Activated naive CD8-positive, alpha-beta T cell (primary cell): Measurements from ENCODE around the gene LBX1.

ENCODE experiments used
- H3K27ac Mint-ChIP-seq: one replicate; pipeline ENCODE4 v1.8.0; 2021; ENCODE audit warnings: mixed read lengths
- H3K27me3 Mint-ChIP-seq: one replicate; pipeline ENCODE4 v1.8.0; 2021; ENCODE audit warnings: mixed read lengths
- H3K36me3 Mint-ChIP-seq: one replicate; pipeline ENCODE4 v1.8.0; 2021; ENCODE audit warnings: mixed read lengths
- H3K4me1 Mint-ChIP-seq: one replicate; pipeline ENCODE4 v1.8.0; 2021; ENCODE audit warnings: low read depth, mixed read lengths
- H3K4me3 Mint-ChIP-seq: one replicate; pipeline ENCODE4 v1.8.0; 2021; ENCODE audit warnings: mild to moderate bottlenecking, mixed read lengths
- H3K9me3 Mint-ChIP-seq: one replicate; pipeline ENCODE4 v1.8.0; 2021; ENCODE audit warnings: low read depth, mixed read lengths

The LBX1 gene

DNA sequence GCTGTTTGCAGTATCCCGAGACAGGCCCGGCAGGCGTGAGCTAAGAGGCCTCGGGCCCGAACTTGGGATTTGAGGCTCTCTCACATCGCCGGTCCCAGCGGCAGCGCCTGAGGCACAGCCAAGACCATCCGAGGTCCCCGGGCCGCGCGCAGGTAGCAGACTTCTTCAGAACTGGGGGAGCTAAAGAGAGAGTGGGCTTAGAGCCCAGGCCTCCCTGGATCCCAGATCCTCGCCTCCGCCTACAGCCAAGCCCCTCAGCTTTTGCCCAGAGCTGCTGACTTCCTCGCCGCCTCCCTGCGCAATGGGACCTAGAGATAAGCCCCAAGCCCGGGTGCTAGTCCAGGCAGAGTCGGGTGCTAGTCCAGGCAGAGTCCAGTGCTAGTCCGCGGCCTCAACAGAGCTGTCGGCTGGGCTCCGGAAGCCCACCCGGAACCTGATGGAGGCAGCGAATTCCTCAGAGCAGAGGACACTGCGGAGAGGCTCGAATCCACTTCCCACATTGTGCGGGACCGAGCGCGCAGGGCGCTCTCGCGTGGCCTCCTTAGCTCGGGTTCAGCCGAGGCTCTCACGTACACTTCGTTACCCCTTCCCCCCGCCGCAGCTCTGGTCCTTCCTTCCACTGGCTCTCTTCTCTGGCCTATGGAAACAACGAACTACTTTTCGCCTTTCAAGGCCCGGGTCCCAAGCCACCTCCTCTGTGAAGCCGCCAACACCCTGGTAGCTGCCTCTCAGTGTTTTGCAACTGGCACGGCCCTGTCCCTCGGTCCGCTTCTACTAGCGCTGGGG, 5.8 kb downstream of the LBX1 start:
- peaks cover 39% of the 10 kb centered on the region for H3K4me1 Mint-ChIP-seq
- H3K4me3 Mint-ChIP-seq = peak overlapping the region; percentile 53
- H3K27ac Mint-ChIP-seq = no peak overlapping the region
- no peaks in the 10 kb centered on the region for H3K36me3 Mint-ChIP-seq
- peaks cover 55% of the 10 kb centered on the region for H3K27me3 Mint-ChIP-seq
- no peaks in the 10 kb centered on the region for H3K9me3 Mint-ChIP-seq

DNA sequence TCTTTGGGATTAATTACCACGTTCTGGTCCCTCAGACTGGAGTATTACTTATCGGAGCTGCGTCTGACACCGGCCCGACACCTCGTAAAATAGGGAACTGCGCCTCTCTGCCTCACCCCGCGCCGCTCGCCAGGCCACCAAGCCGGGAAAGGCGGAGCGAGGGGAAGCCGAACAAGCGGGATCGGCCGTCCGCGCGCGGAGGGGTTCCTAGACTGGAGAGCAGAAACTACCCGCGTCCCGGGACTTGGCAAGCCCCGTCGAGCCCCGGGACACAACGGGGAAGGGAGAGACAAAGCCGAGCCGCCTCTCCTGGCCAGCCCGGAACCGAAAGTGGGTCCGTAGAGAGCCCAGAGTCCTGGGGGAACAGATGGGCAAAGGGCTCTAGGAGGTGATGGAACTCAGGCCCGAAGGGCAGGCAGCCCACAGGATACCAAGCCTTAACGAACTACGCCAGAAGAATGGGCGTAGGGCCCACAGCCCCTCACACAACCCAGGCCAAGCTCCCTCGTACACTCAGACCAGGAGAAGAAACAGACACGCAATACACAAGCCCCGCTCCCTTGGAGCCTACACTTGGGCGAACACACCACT, 6.5 kb downstream of the LBX1 start:
- Mint-ChIP-seq H3K36me3 (no peaks in the 10 kb centered on the region), H3K9me3 (no peaks in the 10 kb centered on the region), H3K27me3 (peaks cover 53% of the 10 kb centered on the region), H3K4me1 (peaks cover 39% of the 10 kb centered on the region), H3K4me3 (peak overlapping the region; percentile 49), H3K27ac (no peak overlapping the region)

- Mint-ChIP-seq H3K27me3 (peaks cover 54% of the 10 kb centered on the region), H3K9me3 (no peaks in the 10 kb centered on the region), H3K27ac (no peak overlapping the region), H3K4me3 (no peak overlapping the region), H3K4me1 (peaks cover 40% of the 10 kb centered on the region), H3K36me3 (no peaks in the 10 kb centered on the region)
These were observed 7.2 kb downstream of the LBX1 start for GRCh38 chr10:101221963-101222531.

GRCh38 chr10:101221549-101221948, 7.7 kb downstream of the LBX1 start:
- Mint-ChIP-seq H3K4me3 (no peak overlapping the region), H3K27ac (no peak overlapping the region), H3K27me3 (peaks cover 57% of the 10 kb centered on the region), H3K9me3 (no peaks in the 10 kb centered on the region), H3K4me1 (peaks cover 43% of the 10 kb centered on the region), H3K36me3 (no peaks in the 10 kb centered on the region)

DNA sequence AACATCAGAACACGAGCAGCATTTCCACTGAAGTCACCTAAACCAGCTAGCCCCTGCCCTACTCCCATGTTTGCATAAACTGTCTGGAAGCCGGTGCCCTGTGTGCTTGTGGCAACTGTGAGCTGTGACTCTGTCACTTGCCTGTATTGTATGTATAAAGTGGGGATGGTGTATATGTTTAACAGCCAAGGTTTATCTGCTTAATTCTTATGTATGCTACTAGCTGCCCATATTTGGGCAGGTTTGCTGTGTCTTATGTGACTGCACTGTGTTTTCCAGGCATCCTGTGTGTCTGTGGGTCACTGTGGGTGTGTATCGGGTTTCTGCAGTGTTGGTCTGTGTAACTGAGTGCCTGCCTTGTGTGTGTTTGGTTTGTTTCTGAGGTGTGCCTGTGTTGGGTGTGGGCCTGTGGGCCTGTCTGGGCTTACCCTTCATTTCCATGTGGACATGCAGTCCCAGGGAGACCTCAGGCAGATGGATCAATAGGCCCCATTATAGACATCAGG, 9.3 kb downstream of the LBX1 start:
- Mint-ChIP-seq H3K27ac (no peak overlapping the region), H3K4me1 (peaks cover 36% of the 10 kb centered on the region), H3K27me3 (peaks cover 52% of the 10 kb centered on the region)

DNA sequence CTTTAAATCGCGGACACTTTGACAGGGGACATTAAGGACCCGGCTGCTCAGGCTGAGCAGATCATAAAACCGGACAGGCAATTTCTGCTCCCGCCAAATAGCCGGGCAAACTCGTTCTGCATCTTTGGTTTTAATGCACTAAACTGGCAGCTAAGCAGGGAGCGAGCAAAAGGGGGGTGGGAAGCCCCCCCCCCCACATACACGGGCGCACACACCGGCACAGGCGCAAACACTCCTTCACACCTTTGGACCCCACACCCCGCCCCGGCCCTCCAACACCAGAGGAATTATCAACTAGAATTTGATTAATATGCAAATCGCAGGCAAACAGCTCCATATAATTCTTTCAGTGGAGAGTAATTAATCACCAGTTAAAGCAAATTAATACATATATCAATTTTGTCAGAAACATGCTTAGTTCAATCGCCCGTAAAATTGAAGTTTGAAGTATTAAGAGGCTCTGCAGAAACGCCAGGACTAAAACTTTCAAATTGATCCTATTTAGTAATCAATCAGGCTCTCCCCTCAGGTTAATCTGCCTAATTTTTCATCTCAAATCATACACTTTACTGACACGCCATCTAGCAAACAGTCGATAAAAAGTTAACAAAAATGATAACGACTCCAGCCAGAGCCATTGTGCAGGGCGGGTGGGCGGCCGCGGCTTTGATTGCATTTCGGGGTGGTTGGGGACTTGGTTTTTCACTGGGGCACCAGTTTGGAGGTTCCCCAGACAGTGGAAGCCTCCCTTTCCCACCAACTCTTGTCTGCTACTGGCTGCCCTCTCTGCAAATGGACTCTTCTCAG, 9.9 kb downstream of the LBX1 start:
- Mint-ChIP-seq H3K4me3 (no peak overlapping the region), H3K9me3 (no peaks in the 10 kb centered on the region), H3K36me3 (no peaks in the 10 kb centered on the region), H3K4me1 (peaks cover 38% of the 10 kb centered on the region), H3K27ac (no peak overlapping the region), H3K27me3 (peaks cover 53% of the 10 kb centered on the region)

More for the DNA sequence above, 9.3 kb downstream of the LBX1 start:
- Mint-ChIP-seq H3K4me3 (no peak overlapping the region), H3K36me3 (no peaks in the 10 kb centered on the region), H3K9me3 (no peaks in the 10 kb centered on the region)

DNA sequence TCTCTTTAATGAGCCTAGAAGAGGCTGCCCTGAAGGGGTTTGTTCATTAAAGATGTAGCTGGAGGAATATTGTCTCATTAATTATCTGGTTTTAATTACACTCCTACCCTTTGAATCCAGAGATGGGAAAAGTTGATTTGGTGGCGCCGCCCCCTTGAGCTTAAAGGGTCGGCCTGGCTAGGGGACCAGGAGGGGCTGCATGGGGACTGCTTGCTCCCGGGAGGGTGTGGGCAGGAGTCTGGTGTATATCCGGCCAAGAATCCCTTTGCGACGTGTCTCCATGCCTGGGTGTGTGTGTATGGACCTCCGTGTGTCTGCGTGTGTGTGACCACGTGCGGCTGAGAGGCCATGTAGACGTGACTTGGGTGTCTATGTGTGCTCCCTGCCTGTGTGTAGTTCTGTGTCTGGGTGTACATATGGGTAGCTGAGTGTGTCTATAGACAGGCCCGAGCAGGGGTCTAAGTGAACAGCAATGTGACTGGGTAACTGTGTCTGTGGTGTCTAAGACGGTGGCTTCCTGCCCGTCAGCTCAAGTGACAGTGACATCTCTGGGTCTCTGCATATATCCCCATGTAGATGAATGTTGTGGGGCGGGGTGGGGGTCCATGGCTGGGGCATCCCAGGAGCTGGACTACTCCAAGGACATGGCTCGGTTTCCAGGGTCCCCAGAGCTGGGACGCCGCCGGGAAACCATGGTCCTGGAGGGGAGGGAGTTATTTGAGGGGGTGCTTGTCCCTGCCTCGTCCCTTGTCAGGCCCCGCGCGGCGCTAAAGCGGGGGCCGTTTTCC, 10.7 kb downstream of the LBX1 start:
- H3K27me3 Mint-ChIP-seq = peaks cover 51% of the 10 kb centered on the region
- H3K4me3 Mint-ChIP-seq = peak overlapping the region; percentile 60
- no peak overlapping the region for H3K27ac Mint-ChIP-seq
- no peaks in the 10 kb centered on the region for H3K9me3 Mint-ChIP-seq
- no peaks in the 10 kb centered on the region for H3K36me3 Mint-ChIP-seq
- peaks cover 38% of the 10 kb centered on the region for H3K4me1 Mint-ChIP-seq

- Mint-ChIP-seq H3K27me3 (peaks cover 50% of the 10 kb centered on the region), H3K4me1 (peaks cover 35% of the 10 kb centered on the region), H3K27ac (no peak overlapping the region), H3K36me3 (no peaks in the 10 kb centered on the region), H3K9me3 (no peaks in the 10 kb centered on the region), H3K4me3 (peak overlapping the region; percentile 44)
These were observed 11.6 kb downstream of the LBX1 start for GRCh38 chr10:101217450-101218281.

- Mint-ChIP-seq H3K9me3 (no peaks in the 10 kb centered on the region), H3K27me3 (peaks cover 53% of the 10 kb centered on the region), H3K36me3 (no peaks in the 10 kb centered on the region), H3K4me3 (peak overlapping the region; percentile 74), H3K4me1 (peaks cover 35% of the 10 kb centered on the region), H3K27ac (no peak overlapping the region)
These were observed 12.2 kb downstream of the LBX1 start for GRCh38 chr10:101217044-101217425.

- Mint-ChIP-seq H3K27ac (no peak overlapping the region), H3K4me3 (peak overlapping the region; percentile 74), H3K9me3 (no peaks in the 10 kb centered on the region), H3K4me1 (peaks cover 33% of the 10 kb centered on the region), H3K27me3 (peaks cover 52% of the 10 kb centered on the region), H3K36me3 (no peaks in the 10 kb centered on the region)
These were observed 12.8 kb downstream of the LBX1 start for GRCh38 chr10:101216207-101217043.

DNA sequence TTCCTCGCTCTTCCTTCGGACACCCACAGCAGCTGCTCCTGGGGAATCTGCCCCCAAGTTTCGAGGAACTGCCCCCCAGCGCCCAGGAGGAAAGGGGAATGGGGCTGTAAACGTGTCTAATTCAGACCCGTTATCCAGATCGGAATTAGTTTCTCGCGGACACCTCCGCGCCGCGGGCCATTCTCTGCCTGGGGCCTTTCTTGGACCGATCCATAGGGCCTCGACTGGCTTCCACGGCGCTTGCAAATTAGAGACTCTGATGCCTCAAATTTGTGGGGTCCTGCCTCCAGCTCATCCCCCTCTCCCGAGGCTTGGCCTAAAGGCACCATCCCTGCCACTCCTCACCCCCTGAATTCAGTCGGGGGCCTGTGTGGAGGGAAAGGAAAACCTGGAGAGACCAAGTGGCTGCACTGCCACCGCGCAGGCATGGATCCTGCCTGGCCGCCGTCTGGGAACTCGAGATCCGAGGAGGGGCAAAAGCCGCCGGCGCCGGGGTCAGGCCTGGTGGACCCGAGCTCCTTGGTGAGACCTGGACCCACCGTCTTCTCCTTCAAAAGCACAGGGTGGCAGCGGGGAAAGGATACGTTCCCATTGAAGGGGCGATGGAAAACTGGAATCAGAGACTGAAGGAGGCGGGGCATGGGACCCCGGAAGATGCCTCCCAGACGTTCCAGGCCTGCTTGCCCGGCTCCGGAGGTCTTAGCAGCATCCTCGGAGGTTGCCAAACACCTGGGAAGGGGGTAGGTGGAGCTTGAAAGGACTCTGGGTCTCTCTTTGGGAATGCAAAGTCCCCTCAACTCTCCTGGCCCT, 13.7 kb downstream of the LBX1 start:
- no peak overlapping the region for H3K27ac Mint-ChIP-seq
- H3K4me3 Mint-ChIP-seq = peak overlapping the region; percentile 78
- H3K4me1 Mint-ChIP-seq = peaks cover 33% of the 10 kb centered on the region
- peaks cover 49% of the 10 kb centered on the region for H3K27me3 Mint-ChIP-seq
- no peaks in the 10 kb centered on the region for H3K9me3 Mint-ChIP-seq
- H3K36me3 Mint-ChIP-seq = no peaks in the 10 kb centered on the region
